H1 (cell line): ENCODE data around the gene ADIPOR1. TPM values are rescaled to one million over a fixed set of nuclear protein-coding genes. Genes with fewer than 3 reads are reported as not detected.

Experiments used
- CTCF ChIA-PET: fragments of 300-600 bp; sonication (Branson Sonifier 250); formaldehyde crosslinking; loops from one replicate; lab custom pipeline; 2021; ENCODE audit not compliant: partially characterized antibody; lab: Charles Lee
- POLR2A ChIA-PET: fragments of 300-600 bp; sonication (Branson Sonifier 250); formaldehyde crosslinking; loops from one replicate; lab custom pipeline; 2021; ENCODE audit warnings: inconsistent platforms; ENCODE audit not compliant: partially characterized antibody; lab: Charles Lee
- DNase-seq, 2 experiments: peaks; one replicate each; pipeline versions ENCODE4 v3.0.0 to v3.0.0-alpha.2; 2010 to 2022; ENCODE audit warnings: low spot score in 2 of 2, low read depth in 1 of 2, mixed read lengths in 1 of 2
- FAIRE-seq: peaks from 2 replicates; lab custom pipeline; 2011; peaks lifted over from hg19 to GRCh38; lab: Jason Lieb, UNC
- H2AFZ ChIP-seq: 2 replicates; pipeline ENCODE4 v1.8.1; 2012; ENCODE audit warnings: low read length, inconsistent platforms
- H2AK5ac ChIP-seq: 2 replicates; pipeline ENCODE4 v1.6.1; 2013; ENCODE audit warnings: low read depth, low read length
- H2BK120ac ChIP-seq: replicated peaks from 2 replicates; pipeline ENCODE3; 2013; ENCODE audit warnings: low read depth, low read length, inconsistent platforms
- H2BK12ac ChIP-seq: 2 replicates; pipeline ENCODE4 v1.6.1; 2013; ENCODE audit warnings: low read depth, low read length
- H2BK15ac ChIP-seq: 2 replicates; pipeline ENCODE4 v1.6.1; 2013; ENCODE audit warnings: low read length
- H2BK20ac ChIP-seq: 2 replicates; pipeline ENCODE4 v1.6.1; 2013; ENCODE audit warnings: low read length
- H2BK5ac ChIP-seq: 2 replicates; pipeline ENCODE4 v1.6.1; 2013; ENCODE audit warnings: low read depth, low read length
- H3K14ac ChIP-seq: 2 replicates; pipeline ENCODE4 v1.6.1; 2013; ENCODE audit warnings: inconsistent platforms; ENCODE audit not compliant: insufficient read length
- H3K18ac ChIP-seq: 2 replicates; pipeline ENCODE4 v1.6.1; 2013; ENCODE audit warnings: low read length; ENCODE audit errors: extremely low read depth
- H3K23ac ChIP-seq: 2 replicates; pipeline ENCODE4 v1.6.1; 2013; ENCODE audit warnings: inconsistent platforms; ENCODE audit not compliant: insufficient read length
- H3K23me2 ChIP-seq: 2 replicates; pipeline ENCODE4 v1.6.1; 2013; ENCODE audit warnings: low read depth, low read length
- H3K27ac ChIP-seq: 2 replicates; pipeline ENCODE4 v1.6.1; 2011; ENCODE audit warnings: low read depth, low read length, inconsistent platforms
- H3K27me3 ChIP-seq, 4 experiments: replicated peaks in 1 of 4; 1 replicate in 1 of 4; 2 replicates in 3 of 4; pipeline versions ENCODE4 v1.6.1 to v1.8.1; 2011 to 2013; ENCODE audit warnings: low read length in 3 of 4, mild to moderate bottlenecking in 3 of 4, inconsistent platforms in 2 of 4, mixed read lengths in 2 of 4, moderate library complexity in 1 of 4; ENCODE audit not compliant: control insufficient read depth in 3 of 4, insufficient read depth in 3 of 4; ENCODE audit errors: extremely low read depth in 1 of 4
- H3K36me3 ChIP-seq, 4 experiments: 2 replicates each; pipeline versions ENCODE4 v1.6.1 to v1.8.1; 2011 to 2013; ENCODE audit warnings: mild to moderate bottlenecking in 4 of 4, low read length in 3 of 4, moderate library complexity in 2 of 4, control low read depth in 1 of 4, inconsistent platforms in 1 of 4; ENCODE audit not compliant: insufficient read depth in 4 of 4, control insufficient read depth in 2 of 4
- H3K4ac ChIP-seq: replicated peaks from 2 replicates; pipeline ENCODE3; 2013; ENCODE audit warnings: low read length, low read depth, mixed read lengths, inconsistent platforms; ENCODE audit not compliant: insufficient read length
- H3K4me1 ChIP-seq, 4 experiments: replicated peaks in 1 of 4; 1 replicate in 1 of 4; 2 replicates in 3 of 4; pipeline versions ENCODE4 v1.6.1 to v1.8.1; 2011 to 2013; ENCODE audit warnings: low read length in 3 of 4, inconsistent platforms in 2 of 4, mixed read lengths in 1 of 4; ENCODE audit not compliant: insufficient read depth in 4 of 4, control insufficient read depth in 3 of 4
- H3K4me2 ChIP-seq, 2 experiments: 2 replicates each; pipeline versions ENCODE4 v1.6.1 to v1.8.1; 2011 to 2013; ENCODE audit warnings: low read depth in 2 of 2, low read length in 2 of 2, control low read depth in 1 of 2, inconsistent platforms in 1 of 2, mild to moderate bottlenecking in 1 of 2; ENCODE audit not compliant: insufficient read depth in 1 of 2
- H3K4me3 ChIP-seq, 4 experiments: fragments of 200-600, 300-600 bp in 1 of 4; sonication (generic), shearing (Covaris generic), sonication (Bioruptor Twin) in 1 of 4; 2 replicates each; pipeline versions ENCODE4 v1.5.1 to v1.8.1; 2011 to 2016; ENCODE audit warnings: low read length in 4 of 4, low read depth in 3 of 4, control low read depth in 2 of 4, inconsistent platforms in 2 of 4, mild to moderate bottlenecking in 2 of 4, mixed read lengths in 1 of 4, moderate library complexity in 1 of 4; ENCODE audit not compliant: insufficient read depth in 2 of 4; ENCODE audit errors: extremely low read depth in 1 of 4
- H3K56ac ChIP-seq: replicated peaks from 2 replicates; pipeline ENCODE3; 2013; ENCODE audit warnings: low read depth, mild to moderate bottlenecking, mixed read lengths, low read length, inconsistent platforms; ENCODE audit not compliant: insufficient read length
- H3K79me1 ChIP-seq: 2 replicates; pipeline ENCODE4 v1.6.1; 2013; ENCODE audit warnings: low read depth, low read length, control low read depth
- H3K79me2 ChIP-seq, 2 experiments: 2 replicates each; pipeline versions ENCODE4 v1.6.1 to v1.8.1; 2012 to 2013; ENCODE audit warnings: low read length in 2 of 2, mild to moderate bottlenecking in 2 of 2, inconsistent platforms in 1 of 2; ENCODE audit not compliant: insufficient read depth in 2 of 2, control insufficient read depth in 1 of 2
- H3K9ac ChIP-seq, 4 experiments: replicated peaks in 1 of 4; 1 replicate in 1 of 4; 2 replicates in 3 of 4; pipeline versions ENCODE4 v1.6.1 to v1.8.1; 2011 to 2013; ENCODE audit warnings: low read depth in 3 of 4, low read length in 3 of 4, control low read depth in 2 of 4, mild to moderate bottlenecking in 2 of 4, moderate library complexity in 2 of 4, inconsistent platforms in 1 of 4; ENCODE audit errors: extremely low read depth in 1 of 4
- H3K9me3 ChIP-seq, 2 experiments: 2 replicates each; pipeline versions ENCODE4 v1.6.1 to v1.8.1; 2012 to 2013; ENCODE audit warnings: mild to moderate bottlenecking in 2 of 2, moderate library complexity in 2 of 2, control low read depth in 1 of 2, inconsistent platforms in 1 of 2, low read depth in 1 of 2, low read length in 1 of 2, mixed read lengths in 1 of 2; ENCODE audit not compliant: insufficient read depth in 2 of 2
- H4K20me1 ChIP-seq, 2 experiments: replicated peaks in 1 of 2; 2 replicates each; pipeline versions ENCODE3 to v1.8.1; 2011 to 2013; ENCODE audit warnings: inconsistent platforms in 2 of 2, low read length in 2 of 2, mild to moderate bottlenecking in 1 of 2; ENCODE audit not compliant: insufficient read depth in 2 of 2, control insufficient read depth in 1 of 2
- H4K5ac ChIP-seq: 2 replicates; pipeline ENCODE4 v1.6.1; 2013; ENCODE audit warnings: low read length, low read depth, mixed read lengths, inconsistent platforms; ENCODE audit not compliant: insufficient read length
- H4K8ac ChIP-seq: 2 replicates; pipeline ENCODE4 v1.8.0; 2013; ENCODE audit warnings: mild to moderate bottlenecking, moderate library complexity, low read length, inconsistent platforms; ENCODE audit not compliant: insufficient read depth; ENCODE audit errors: extremely low read depth
- H4K91ac ChIP-seq: replicated peaks from 2 replicates; pipeline ENCODE3; 2013; ENCODE audit warnings: low read length, mixed read lengths, inconsistent platforms; ENCODE audit not compliant: insufficient read length
- WGBS, 2 experiments: shearing (Covaris generic) in 1 of 2; methylation state at CpG; one replicate each; pipeline versions ENCODE4 v1.1.6 to v1.1.7; 2013 to 2015; ENCODE audit warnings: low lambda C conversion rate in 2 of 2, mixed read lengths in 2 of 2, inconsistent platforms in 1 of 2, low coverage in 1 of 2, missing lambda C conversion rate in 1 of 2; ENCODE audit not compliant: insufficient replicate concordance in 2 of 2, insufficient coverage in 1 of 2, insufficient read length in 1 of 2; ENCODE audit errors: extremely low coverage in 1 of 2, missing lambda C conversion rate in 1 of 2; 5-methylcytosine and 5-hydroxymethylcytosine counted together
- polyA plus RNA-seq, 7 experiments: library from polyadenylated mRNA; depleted of rRNA in 3 of 7; stranded (reverse) in 5 of 7; unstranded in 2 of 7; fragments of >200 nt in 5 of 7; fragments of 200-250 nt in 2 of 7; gene quantifications; 1 replicate in 5 of 7; 2 replicates in 1 of 7; 4 replicates in 1 of 7; pipeline versions ENCODE4 v1.2.1 to v1.2.3, GENCODE V29; 2011 to 2013; ENCODE audit warnings: missing spikeins in 2 of 7, mixed read lengths in 2 of 7
- total RNA-seq: library from RNA; stranded (reverse); fragmentation: NEBNext Ultra II Directional; extraction: Animal tissue kit (Norgen Biotek cat#: 25700); gene quantifications from 2 replicates; pipeline ENCODE4 v1.2.1, GENCODE V29; 2021

Gene ADIPOR1
- total and polyA plus RNA-seq, 2 of the 8 experiments (the other 6 are each of a cell fraction or from before 2014, with no cell fraction given), result 69.8 to 118 TPM

DNA sequence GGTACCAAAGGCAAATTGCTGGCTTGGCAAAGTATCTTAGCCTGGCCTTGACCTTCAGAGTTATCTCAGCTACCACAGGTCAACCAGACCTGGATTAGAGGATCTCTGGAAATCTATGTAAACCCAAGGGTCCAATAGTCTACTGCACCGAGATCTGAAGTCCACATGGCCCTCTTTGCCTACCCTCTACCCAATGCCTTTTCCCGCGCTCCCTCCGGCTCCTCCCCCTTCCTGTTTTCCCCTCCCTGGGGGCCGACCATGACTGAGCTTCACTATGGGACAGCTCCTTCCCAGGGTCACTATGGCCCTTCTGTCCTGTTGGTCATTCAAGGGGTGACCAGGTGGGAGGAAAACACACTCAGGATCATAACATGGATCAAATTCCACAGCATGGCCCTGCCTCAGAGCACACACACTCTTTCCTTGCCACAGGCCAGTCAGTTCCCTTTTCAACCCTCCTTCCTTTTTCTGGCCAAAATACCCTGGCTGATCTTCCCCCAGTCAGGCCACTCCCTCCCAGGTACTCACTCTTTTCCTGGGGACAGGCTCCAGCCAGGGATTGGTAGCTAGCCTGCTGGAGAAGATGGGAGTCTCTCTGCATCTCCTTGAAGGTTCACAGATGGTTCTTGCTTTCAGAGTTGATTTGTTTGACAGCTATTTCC, 29.9 kb upstream of the ADIPOR1 start:
- no peak overlapping the region for H3K27ac ChIP-seq
- no peak overlapping the region for H3K9ac ChIP-seq
- peak overlapping the region; percentile 20 for H3K4ac ChIP-seq
- H4K20me1 ChIP-seq, result no peaks in the 10 kb centered on the region
- no peaks in the 10 kb centered on the region for H3K23me2 ChIP-seq
- no peaks in the 10 kb centered on the region for H3K27me3 ChIP-seq
- no peaks in the 10 kb centered on the region for H3K79me2 ChIP-seq
- no peak overlapping the region for H3K23ac ChIP-seq
- H2BK15ac ChIP-seq, result no peak overlapping the region
- FAIRE-seq (no peak), DNase-seq (no peak)
- no peak overlapping the region for H2BK5ac ChIP-seq
- no peaks in the 10 kb centered on the region for H3K79me1 ChIP-seq
- no peak overlapping the region for H4K8ac ChIP-seq
- no peak overlapping the region for H3K56ac ChIP-seq
- H3K4me3 ChIP-seq, result no peak overlapping the region
- no peak overlapping the region for H2BK120ac ChIP-seq
- H3K4me2 ChIP-seq, result no peak overlapping the region; a peak in 1 of 4 replicates
- no peak overlapping the region for H2BK20ac ChIP-seq
- H4K91ac ChIP-seq, result no peak overlapping the region
- H2BK12ac ChIP-seq, result 0 out of 2 replicates have a peak overlapping the region, but pooled peaks have one; percentile 40
- H3K14ac ChIP-seq, result no peak overlapping the region
- H2AK5ac ChIP-seq, result no peak overlapping the region
- POLR2A ChIA-PET, result interaction anchor here (1.1 to 3.3 kb wide), 4 partner anchors 11 to 128 kb away, joined by 3 to 13 read pairs (median 3); partner anchors contain the start of gene TMEM183A
- H4K5ac ChIP-seq, result no peak overlapping the region
- peak overlapping the region; percentile 89 for H2AFZ ChIP-seq
- H3K4me1 ChIP-seq, result no peaks in the 10 kb centered on the region
- 89% methylated on average over 5 of the region's 5 CpGs; no CpG with 5 or more reads in 1 of the 2 experiments for WGBS, 2 experiments
- H3K18ac ChIP-seq, result no peak overlapping the region
- H3K36me3 ChIP-seq, result no peaks in the 10 kb centered on the region
- H3K9me3 ChIP-seq, result no peaks in the 10 kb centered on the region
- CTCF ChIA-PET, result interaction anchor here (0.6 to 5.6 kb wide), 6 partner anchors 8 to 202 kb away, joined by 3 to 43 read pairs (median 4); no protein-coding TSS in a partner anchor
